ENCODE measurements around the gene TBKBP1. TPM values are rescaled to one million over a fixed set of nuclear protein-coding genes. Genes with fewer than 3 reads are reported as not detected.

Gene TBKBP1
- total and polyA plus RNA-seq, 2 of the 4 experiments (the other 2 are of a cell fraction): 3.4 to 8.5 TPM

- CTCF ChIA-PET: interaction anchor here (1.3 kb wide), 1 partner anchor 11 kb away, joined by 5 read pairs; no protein-coding TSS in a partner anchor
- no peak overlapping the region for H2AK5ac ChIP-seq (ENCODE audit: low read depth, low read length)
- no peak overlapping the region for H3K4me2 ChIP-seq (ENCODE audit: low read depth, low read length)
- H3K4me3 ChIP-seq (ENCODE audit: insufficient read depth, low read depth, low read length): no peak overlapping the region
- H3K4ac ChIP-seq (ENCODE audit: low read depth, low read length): no peak overlapping the region
- peaks cover 82% of the 10 kb centered on the region for H3K36me3 ChIP-seq (ENCODE audit: control insufficient read depth, insufficient read depth, low read length)
- DNase-seq (no peak), ATAC-seq (ENCODE audit: low read depth) (no peak)
- H3K4me1 ChIP-seq (ENCODE audit: control insufficient read depth, insufficient read depth, low read length): no peaks in the 10 kb centered on the region
- peaks cover 36 to 39% of the 10 kb centered on the region in 2 experiments for H3K79me1 ChIP-seq (ENCODE audit: low read depth in 1 of 2, low read length in 2 of 2)
- POLR2A ChIA-PET (ENCODE audit: unreplicated experiment): no interaction called here
- BruUV-seq (replicated peaks): no TSS peak
- H4K8ac ChIP-seq (ENCODE audit: low read depth in 2 of 2, low read length in 2 of 2): no peak overlapping the region
- no peak overlapping the region for H2BK120ac ChIP-seq (ENCODE audit: low read depth, low read length)
- no peak overlapping the region for H3K23ac ChIP-seq (ENCODE audit: low read depth, low read length)
- H3K56ac ChIP-seq (ENCODE audit: extremely low read depth, insufficient read depth, low read length): no peak overlapping the region
- H3K9me1 ChIP-seq (ENCODE audit: insufficient read depth, low read length): no peaks in the 10 kb centered on the region
- no peak overlapping the region for H3K9ac ChIP-seq (ENCODE audit: low read depth, low read length)
- peaks cover 20% of the 10 kb centered on the region; the same call in 1 of the 2 replicates for H4K20me1 ChIP-seq (ENCODE audit: insufficient read depth, low read length)
- no peak overlapping the region for H2AFZ ChIP-seq (replicated peaks; ENCODE audit: low read length, poor library complexity)
- H3K27me3 ChIP-seq (ENCODE audit: control insufficient read depth, insufficient read depth, low read length): no peaks in the 10 kb centered on the region
- intact Hi-C loops (cut with micrococcal nuclease) (no loop called here), dilution Hi-C loops (cut with HindIII; ENCODE audit: low sequenced_read_pairs, unreplicated experiment) (no loop called here), in situ Hi-C loops (cut with MboI; ENCODE audit: low sequenced_read_pairs) (no loop called here)
- no CpG with 5 or more reads among the region's 2 CpGs for WGBS, 2 experiments (ENCODE audit: extremely low coverage in 2 of 2, insufficient read length in 1 of 2)
- H3K14ac ChIP-seq (replicated peaks; ENCODE audit: low read depth, low read length): no peak overlapping the region
- no peak overlapping the region for H2AK9ac ChIP-seq (replicated peaks; ENCODE audit: low read depth, low read length, poor library complexity)
- H4K91ac ChIP-seq (ENCODE audit: insufficient read depth, low read depth, low read length): no peak overlapping the region
- no peak overlapping the region for H2BK20ac ChIP-seq (ENCODE audit: low read depth, low read length)
- no peak overlapping the region for H2BK5ac ChIP-seq (ENCODE audit: low read depth, low read length, poor library complexity, severe bottlenecking)
- no peaks in the 10 kb centered on the region for H3K9me3 ChIP-seq (ENCODE audit: control insufficient read depth, insufficient read depth, low read length)
- H3K18ac ChIP-seq (ENCODE audit: low read depth, low read length): no peak overlapping the region
- H3K27ac ChIP-seq (ENCODE audit: insufficient read depth, low read length): no peak overlapping the region
- no peak overlapping the region for H4K5ac ChIP-seq (ENCODE audit: low read depth, low read length)
- H2BK15ac ChIP-seq (ENCODE audit: low read depth, low read length): no peak overlapping the region
- no peak for TF ChIP-seq MAZ (IDR thresholded peaks at IDR 0.05; ENCODE audit: borderline replicate concordance, low read depth, low read length)
- no peak for TF ChIP-seq CHD1 (IDR thresholded peaks at IDR 0.05; ENCODE audit: low read depth, low read length)
- TF ChIP-seq CEBPB (IDR thresholded peaks at IDR 0.05; ENCODE audit: low read depth, low read length): no peak
- no peak for TF ChIP-seq RCOR1 (IDR thresholded peaks at IDR 0.05; ENCODE audit: insufficient replicate concordance, low read length)
- no peak for TF ChIP-seq CTCF (conservative IDR thresholded peaks at IDR 0.05; ENCODE audit: low read depth, low read length)
- TF ChIP-seq SMC3 (IDR thresholded peaks at IDR 0.05; ENCODE audit: low read depth, low read length): no peak
- no peak for TF ChIP-seq RAD21 (IDR thresholded peaks at IDR 0.05; ENCODE audit: low read length)
- TF ChIP-seq MAFK (IDR thresholded peaks at IDR 0.05; ENCODE audit: low read depth, low read length): no peak
- TF ChIP-seq POLR2A (IDR thresholded peaks at IDR 0.05; ENCODE audit: low read depth, low read length): no peak
- TF ChIP-seq BHLHE40 (IDR thresholded peaks at IDR 0.05; ENCODE audit: low read depth, low read length): no peak
- TF ChIP-seq ELK1 (IDR thresholded peaks at IDR 0.05; ENCODE audit: borderline replicate concordance, low read depth, low read length): no peak
- no peak for TF ChIP-seq MXI1 (IDR thresholded peaks at IDR 0.05; ENCODE audit: borderline replicate concordance, low read depth, low read length)
- no peak for TF ChIP-seq FOS (IDR thresholded peaks at IDR 0.05; ENCODE audit: low read depth, low read length)
- no peak for TF ChIP-seq USF2 (IDR thresholded peaks at IDR 0.05; ENCODE audit: low read depth, low read length)
- TF ChIP-seq NFE2L2 (IDR thresholded peaks at IDR 0.05; ENCODE audit: low read depth, low read length): no peak
Measured at GRCh38 chr17:47675380-47676198, 18.4 kb upstream of the TBKBP1 start.

Data from IMR-90 (cell line).